Measurements from ENCODE around the gene SLC2A11.
A peak's percentile ranks its signal among the peaks of the same experiment; 100 is the strongest.
"Not testable (repeated sequence)": the region's sequence is repeated elsewhere in the genome, so short reads cannot be mapped to it uniquely, and the experiment has no call there.

The SLC2A11 gene

GRCh38 chr22:23892706-23893105 lies 35.0 kb downstream of the SLC2A11 start:
- no peak for DNase-seq

- no peak for DNase-seq
These were observed 35.7 kb downstream of the SLC2A11 start for GRCh38 chr22:23893121-23893944.

GRCh38 chr22:23893945-23894709 lies 36.5 kb downstream of the SLC2A11 start, which contains the start of gene MIF:
TSS of gene MIF (plus strand) at chr22:23894383. CDS start at chr22:23894475, 92 bp downstream.
- peak; percentile 96 for DNase-seq

GRCh38 chr22:23894710-23895598 lies 37.3 kb downstream of the SLC2A11 start:
- DNase-seq = peak; percentile 73

- DNase-seq = no peak
These were observed 38.0 kb downstream of the SLC2A11 start for GRCh38 chr22:23895599-23896144.

- no peak for DNase-seq
These were observed 38.5 kb downstream of the SLC2A11 start for GRCh38 chr22:23896166-23896522.

GRCh38 chr22:23896523-23897186 lies 39.0 kb downstream of the SLC2A11 start:
- DNase-seq = no peak

- no peak for DNase-seq
These were observed 39.6 kb downstream of the SLC2A11 start for GRCh38 chr22:23897320-23897719.

GRCh38 chr22:23898006-23898974 lies 40.6 kb downstream of the SLC2A11 start:
- DNase-seq = no peak

GRCh38 chr22:23899042-23899745 lies 41.5 kb downstream of the SLC2A11 start:
- no peak for DNase-seq

- DNase-seq = not testable (repeated sequence)
These were observed 42.6 kb downstream of the SLC2A11 start for GRCh38 chr22:23900227-23900626.

- DNase-seq = no peak
These were observed 43.9 kb downstream of the SLC2A11 start for GRCh38 chr22:23901600-23901999.

- DNase-seq = no peak
These were observed 45.8 kb downstream of the SLC2A11 start for GRCh38 chr22:23903328-23903971.

- DNase-seq = no peak
These were observed 47.0 kb downstream of the SLC2A11 start for GRCh38 chr22:23904573-23905254.

- no peak for DNase-seq
These were observed 49.0 kb downstream of the SLC2A11 start for GRCh38 chr22:23906641-23907040.

GRCh38 chr22:23907423-23907822 lies 49.7 kb downstream of the SLC2A11 start:
- DNase-seq = not testable (repeated sequence)

GRCh38 chr22:23908587-23909205 lies 51.0 kb downstream of the SLC2A11 start:
- DNase-seq = no peak

GRCh38 chr22:23909296-23909898 lies 51.7 kb downstream of the SLC2A11 start:
- DNase-seq = no peak

Measured in CD4-positive, alpha-beta T cell treated with Interleukin-17A for 1 hour (primary cell).